ENCODE data around the gene COLEC11. TPM values are rescaled to one million over a fixed set of nuclear protein-coding genes. Genes with fewer than 3 reads are reported as not detected.
A peak's percentile ranks its signal among the peaks of the same experiment; 100 is the strongest.

The COLEC11 gene
- total RNA-seq, 1 experiment from 2014 or later, result 0.39 TPM

GRCh38 chr2:3603536-3604206 lies 8.8 kb downstream of the COLEC11 start:
- Histone ChIP-seq H3K79me2 (ENCODE audit: insufficient read depth, low read length) (no peaks in the 10 kb centered on the region), H4K5ac (ENCODE audit: insufficient read length, low read depth, low read length) (no peak overlapping the region), H3K27me3 (ENCODE audit: insufficient read depth, low read length) (no peaks in the 10 kb centered on the region), H3K23ac (ENCODE audit: insufficient read length, low read depth, low read length) (no peak overlapping the region), H2BK5ac (ENCODE audit: insufficient read length, low read length) (no peak overlapping the region), H2BK12ac (ENCODE audit: insufficient read length, low read depth, low read length) (no peak overlapping the region), H2BK20ac (ENCODE audit: low read depth, low read length, poor library complexity, severe bottlenecking) (no peak overlapping the region), H3K79me1 (ENCODE audit: insufficient read depth, low read depth, low read length, poor library complexity, severe bottlenecking) (no peaks in the 10 kb centered on the region), H3K23me2 (ENCODE audit: insufficient read length, low read depth, low read length, poor library complexity, severe bottlenecking) (no peaks in the 10 kb centered on the region), H2BK15ac (ENCODE audit: low read depth, low read length) (no peak overlapping the region), H3K9me3 (ENCODE audit: control insufficient read depth, low read depth, low read length) (no peaks in the 10 kb centered on the region), H3K4me1 (ENCODE audit: insufficient read depth, low read length) (no peaks in the 10 kb centered on the region), H3K18ac (ENCODE audit: insufficient read length, low read depth, low read length) (no peak overlapping the region), H3K4ac (ENCODE audit: low read depth, low read length) (no peak overlapping the region), H3K14ac (ENCODE audit: insufficient read depth, low read length) (no peak overlapping the region), H3K56ac (ENCODE audit: insufficient read length, low read depth, low read length) (no peak overlapping the region), H2BK120ac (ENCODE audit: low read depth, low read length, poor library complexity, severe bottlenecking) (no peak overlapping the region), H4K20me1 (ENCODE audit: control insufficient read depth, insufficient read depth, insufficient read length) (no peaks in the 10 kb centered on the region), H3K4me2 (ENCODE audit: insufficient read depth, insufficient read length, low read length) (no peak overlapping the region), H3T11ph (ENCODE audit: low read length) (no peak overlapping the region), H3K9ac (ENCODE audit: extremely low read depth, insufficient read length, low read length) (no peak overlapping the region), H2AFZ (ENCODE audit: low read length) (no peak overlapping the region), H4K91ac (ENCODE audit: insufficient read length, low read depth, low read length) (no peak overlapping the region), H4K8ac (replicated peaks; ENCODE audit: insufficient read length, low read depth, low read length) (no peak overlapping the region), H2AK5ac (ENCODE audit: insufficient read length, low read length) (no peak overlapping the region), H3K27ac (ENCODE audit: insufficient read length, low read depth, low read length) (no peak overlapping the region)
- Mint-ChIP-seq H3K9me3 (no peaks in the 10 kb centered on the region; a peak in 1 of 5 replicates), H3K27ac (peak overlapping the region in 1 of 3 experiments; percentile 18; a peak in 2 of 7 replicates), H3K36me3 (ENCODE audit: insufficient read depth in 1 of 3, low read depth in 3 of 3) (no peaks in the 10 kb centered on the region), H3K4me1 (peaks cover 0 to 8% of the 10 kb centered on the region in 2 experiments; a peak in 1 of 4 replicates), H3K27me3 (ENCODE audit: low read depth) (peaks cover 5% of the 10 kb centered on the region), H3K4me3 (no peak overlapping the region; a peak in 1 of 5 replicates)
- no peak for DNase-seq
- no peak for TF ChIP-seq CTCF (conservative IDR thresholded peaks at IDR 0.05)
- no CpG with 5 or more reads among the region's 19 CpGs for WGBS (ENCODE audit: extremely low coverage, insufficient read length, low lambda C conversion rate)

Data from H9 (cell line).